Activated T-helper 1 cell treated with anti-CD3 and anti-CD28 coated beads, Interleukin-12 subunit alpha, Interleukin-12 subunit beta, Interleukin-2, Interleukin-4 antibody, amounts not matched to agents 30 ng/mL and 10 ng/mL and 1 ng/mL, durations not matched to agents 14 hours and 24 hours and 36 hours (primary cell): ENCODE results near the gene MAP4. TPM values are rescaled to one million over a fixed set of nuclear protein-coding genes. Genes with fewer than 3 reads are reported as not detected.
A peak's percentile ranks its signal among the peaks of the same experiment; 100 is the strongest.
"Not testable (repeated sequence)": the region's sequence is repeated elsewhere in the genome, so short reads cannot be mapped to it uniquely, and the experiment has no call there.

Source experiments
- DNase-seq: peaks from one replicate; pipeline ENCODE4 v3.0.0; 2021; ENCODE audit warnings: low spot score
- H3K27ac Mint-ChIP-seq: one replicate; pipeline ENCODE4 v1.8.0; 2021; ENCODE audit warnings: mild to moderate bottlenecking, mixed read lengths
- H3K27me3 Mint-ChIP-seq: one replicate; pipeline ENCODE4 v1.8.0; 2022; ENCODE audit warnings: mild to moderate bottlenecking, moderate library complexity, mixed read lengths; ENCODE audit not compliant: insufficient read depth
- H3K36me3 Mint-ChIP-seq: one replicate; pipeline ENCODE4 v1.8.0; 2021; ENCODE audit warnings: low read depth, mixed read lengths
- H3K4me1 Mint-ChIP-seq: one replicate; pipeline ENCODE4 v1.8.0; 2021; ENCODE audit warnings: low read depth, mixed read lengths
- H3K4me3 Mint-ChIP-seq: one replicate; pipeline ENCODE4 v1.8.0; 2021; ENCODE audit warnings: mild to moderate bottlenecking, moderate library complexity, mixed read lengths
- H3K9me3 Mint-ChIP-seq: one replicate; pipeline ENCODE4 v1.8.0; 2021; ENCODE audit warnings: mixed read lengths
- intact Hi-C: fragments of 100-400 bp; cut with micrococcal nuclease; formaldehyde crosslinking; loops from one replicate; pipeline ENCODE4 v1.15.1; 2024
- total RNA-seq: library from RNA; stranded (reverse); gene quantifications from 2 replicates; pipeline ENCODE4 v1.2.3, GENCODE V29; 2022

The MAP4 gene
- total RNA-seq: 119 and 120 TPM in 2 replicates

- peaks cover 3% of the 10 kb centered on the region for H3K36me3 Mint-ChIP-seq
- H3K4me1 Mint-ChIP-seq: peaks cover 47% of the 10 kb centered on the region
- DNase-seq: no peak
- H3K27ac Mint-ChIP-seq: peak within 1 kb of the TSS; percentile 31
- no peak within 1 kb of the TSS for H3K4me3 Mint-ChIP-seq
- H3K27me3 Mint-ChIP-seq: no peaks in the 10 kb centered on the region
- intact Hi-C loops: no loop called here
- H3K9me3 Mint-ChIP-seq: no peaks in the 10 kb centered on the region
Measured at GRCh38 chr3:48016301-48016973, at the start of gene MAP4. MAP4 (minus strand) TSS chr3:48016416; CDS start chr3:47998860, 17,556 bp downstream.

GRCh38 chr3:48065035-48065434 is 48.8 kb upstream of the MAP4 start:
- intact Hi-C loops: no loop called here
- no peaks in the 10 kb centered on the region for H3K27me3 Mint-ChIP-seq
- H3K27ac Mint-ChIP-seq: no peak overlapping the region
- peaks cover 26% of the 10 kb centered on the region for H3K4me1 Mint-ChIP-seq
- no peak for DNase-seq
- H3K36me3 Mint-ChIP-seq: peaks cover 8% of the 10 kb centered on the region
- H3K4me3 Mint-ChIP-seq: no peak overlapping the region
- peaks cover 5% of the 10 kb centered on the region for H3K9me3 Mint-ChIP-seq

- peaks cover 28% of the 10 kb centered on the region for H3K4me1 Mint-ChIP-seq
- no peak overlapping the region for H3K4me3 Mint-ChIP-seq
- no peak for DNase-seq
- H3K9me3 Mint-ChIP-seq: peaks cover 6% of the 10 kb centered on the region
- H3K27ac Mint-ChIP-seq: no peak overlapping the region
- H3K27me3 Mint-ChIP-seq: no peaks in the 10 kb centered on the region
- H3K36me3 Mint-ChIP-seq: peaks cover 10% of the 10 kb centered on the region
- intact Hi-C loops: no loop called here
Measured at GRCh38 chr3:48064292-48064829, 48.1 kb upstream of the MAP4 start.

GRCh38 chr3:48061586-48061985 is 45.4 kb upstream of the MAP4 start:
- H3K27me3 Mint-ChIP-seq, H3K9me3 Mint-ChIP-seq, intact Hi-C loops, H3K27ac Mint-ChIP-seq, H3K4me3 Mint-ChIP-seq, DNase-seq: not testable (repeated sequence)
- Mint-ChIP-seq H3K36me3 (peaks cover 12% of the 10 kb centered on the region), H3K4me1 (peaks cover 34% of the 10 kb centered on the region)

GRCh38 chr3:48058091-48058490 is 41.9 kb upstream of the MAP4 start:
- Mint-ChIP-seq H3K4me3 (no peak overlapping the region), H3K36me3 (peaks cover 16% of the 10 kb centered on the region), H3K4me1 (peaks cover 17% of the 10 kb centered on the region), H3K27ac (no peak overlapping the region), H3K9me3 (peaks cover 6% of the 10 kb centered on the region), H3K27me3 (no peaks in the 10 kb centered on the region)
- intact Hi-C loops: no loop called here
- DNase-seq: no peak

GRCh38 chr3:48057521-48057920 is 41.3 kb upstream of the MAP4 start:
- H3K9me3 Mint-ChIP-seq: peaks cover 6% of the 10 kb centered on the region
- peaks cover 16% of the 10 kb centered on the region for H3K36me3 Mint-ChIP-seq
- intact Hi-C loops: no loop called here
- H3K27ac Mint-ChIP-seq: no peak overlapping the region
- H3K4me1 Mint-ChIP-seq: peaks cover 23% of the 10 kb centered on the region
- no peak for DNase-seq
- H3K4me3 Mint-ChIP-seq: no peak overlapping the region
- no peaks in the 10 kb centered on the region for H3K27me3 Mint-ChIP-seq

- Mint-ChIP-seq H3K27ac (no peak overlapping the region), H3K4me1 (peaks cover 14% of the 10 kb centered on the region), H3K36me3 (peaks cover 8% of the 10 kb centered on the region), H3K4me3 (no peak overlapping the region), H3K27me3 (no peaks in the 10 kb centered on the region), H3K9me3 (no peaks in the 10 kb centered on the region)
- intact Hi-C loops: no loop called here
- DNase-seq: no peak
Measured at GRCh38 chr3:48047841-48048464, 31.7 kb upstream of the MAP4 start.

- Mint-ChIP-seq H3K27me3 (no peaks in the 10 kb centered on the region), H3K4me3 (no peak overlapping the region), H3K4me1 (peaks cover 19% of the 10 kb centered on the region), H3K36me3 (peaks cover 1% of the 10 kb centered on the region), H3K27ac (no peak overlapping the region), H3K9me3 (no peaks in the 10 kb centered on the region)
- no peak for DNase-seq
- intact Hi-C loops: loop anchor here (1.0 kb wide), 1 partner anchor 70 kb away; no protein-coding TSS in a partner anchor
Measured at GRCh38 chr3:48042071-48042760, 26.0 kb upstream of the MAP4 start.

GRCh38 chr3:48039487-48040190 is 23.4 kb upstream of the MAP4 start:
- DNase-seq: no peak
- H3K9me3 Mint-ChIP-seq: no peaks in the 10 kb centered on the region
- H3K27ac Mint-ChIP-seq: no peak overlapping the region
- peaks cover 4% of the 10 kb centered on the region for H3K36me3 Mint-ChIP-seq
- no peaks in the 10 kb centered on the region for H3K27me3 Mint-ChIP-seq
- no peak overlapping the region for H3K4me3 Mint-ChIP-seq
- intact Hi-C loops: no loop called here
- peaks cover 32% of the 10 kb centered on the region for H3K4me1 Mint-ChIP-seq

GRCh38 chr3:48038971-48039481 is 22.8 kb upstream of the MAP4 start:
- H3K4me1 Mint-ChIP-seq: peaks cover 38% of the 10 kb centered on the region
- H3K4me3 Mint-ChIP-seq: no peak overlapping the region
- peaks cover 4% of the 10 kb centered on the region for H3K36me3 Mint-ChIP-seq
- intact Hi-C loops: no loop called here
- no peaks in the 10 kb centered on the region for H3K27me3 Mint-ChIP-seq
- DNase-seq: no peak
- no peaks in the 10 kb centered on the region for H3K9me3 Mint-ChIP-seq
- no peak overlapping the region for H3K27ac Mint-ChIP-seq

GRCh38 chr3:48034000-48034516 is 17.8 kb upstream of the MAP4 start:
- no peaks in the 10 kb centered on the region for H3K9me3 Mint-ChIP-seq
- peaks cover 36% of the 10 kb centered on the region for H3K4me1 Mint-ChIP-seq
- DNase-seq: no peak
- peaks cover 7% of the 10 kb centered on the region for H3K36me3 Mint-ChIP-seq
- H3K27me3 Mint-ChIP-seq: no peaks in the 10 kb centered on the region
- H3K4me3 Mint-ChIP-seq: no peak overlapping the region
- H3K27ac Mint-ChIP-seq: peak overlapping the region; percentile 56
- intact Hi-C loops: no loop called here

- no peak overlapping the region for H3K4me3 Mint-ChIP-seq
- H3K36me3 Mint-ChIP-seq: peaks cover 6% of the 10 kb centered on the region
- no peaks in the 10 kb centered on the region for H3K9me3 Mint-ChIP-seq
- intact Hi-C loops: no loop called here
- DNase-seq: no peak
- H3K27me3 Mint-ChIP-seq: no peaks in the 10 kb centered on the region
- H3K27ac Mint-ChIP-seq: no peak overlapping the region
- peaks cover 24% of the 10 kb centered on the region for H3K4me1 Mint-ChIP-seq
Measured at GRCh38 chr3:48030188-48030587, 14.0 kb upstream of the MAP4 start.
